Activated CD4-positive, CD25-positive, alpha-beta regulatory T cell (primary cell): ENCODE data around the gene SMAD6.

Source experiments
- DNase-seq, 4 experiments: peaks; one replicate each; lab custom pipeline; 2025; lab: John Stamatoyannopoulos, UW

SMAD6 gene

GRCh38 chr15:66721501-66721937, 19.5 kb downstream of the SMAD6 start:
- no peak for DNase-seq

- DNase-seq, result no peak
Observed at GRCh38 chr15:66721954-66722353, 19.9 kb downstream of the SMAD6 start.

- no peak for DNase-seq
Observed at GRCh38 chr15:66722757-66723540, 20.9 kb downstream of the SMAD6 start.

GRCh38 chr15:66723826-66724731, 22.0 kb downstream of the SMAD6 start:
- no peak for DNase-seq

- no peak for DNase-seq
Observed at GRCh38 chr15:66724732-66725463, 22.9 kb downstream of the SMAD6 start.

GRCh38 chr15:66725464-66725785, 23.4 kb downstream of the SMAD6 start:
- DNase-seq, result no peak

- no peak for DNase-seq
Observed at GRCh38 chr15:66726386-66726785, 24.4 kb downstream of the SMAD6 start.

- no peak for DNase-seq
Observed at GRCh38 chr15:66729331-66729951, 27.4 kb downstream of the SMAD6 start.

GRCh38 chr15:66730168-66731021, 28.4 kb downstream of the SMAD6 start:
- no peak for DNase-seq

GRCh38 chr15:66733976-66734375, 31.9 kb downstream of the SMAD6 start:
- DNase-seq, result no peak

GRCh38 chr15:66734961-66735908, 33.2 kb downstream of the SMAD6 start:
- DNase-seq, result no peak

- no peak for DNase-seq
Observed at GRCh38 chr15:66735909-66736305, 33.9 kb downstream of the SMAD6 start.

- no peak for DNase-seq
Observed at GRCh38 chr15:66737243-66738010, 35.4 kb downstream of the SMAD6 start.

GRCh38 chr15:66738116-66738515, 36.1 kb downstream of the SMAD6 start:
- DNase-seq, result no peak

GRCh38 chr15:66738595-66738994, 36.6 kb downstream of the SMAD6 start:
- DNase-seq, result no peak

- no peak for DNase-seq
Observed at GRCh38 chr15:66739287-66739686, 37.3 kb downstream of the SMAD6 start.

GRCh38 chr15:66740802-66741201, 38.8 kb downstream of the SMAD6 start:
- DNase-seq, result no peak

GRCh38 chr15:66741646-66742045, 39.6 kb downstream of the SMAD6 start:
- no peak for DNase-seq

GRCh38 chr15:66742286-66742685, 40.2 kb downstream of the SMAD6 start:
- no peak for DNase-seq
